HUES48 (cell line): ENCODE results near the gene ZFYVE21.

Experiments
- H3K27ac ChIP-seq: one replicate; pipeline ENCODE4 v1.7.0; 2013; ENCODE audit warnings: low read depth, low read length, inconsistent platforms
- H3K27me3 ChIP-seq: 2 replicates; pipeline ENCODE4 v1.6.1; 2013; ENCODE audit warnings: mild to moderate bottlenecking, low read length; ENCODE audit not compliant: control insufficient read depth, insufficient read depth
- H3K36me3 ChIP-seq: 2 replicates; pipeline ENCODE4 v1.6.1; 2013; ENCODE audit warnings: low read length; ENCODE audit not compliant: control insufficient read depth, insufficient read depth
- H3K4me1 ChIP-seq: 2 replicates; pipeline ENCODE4 v1.6.1; 2013; ENCODE audit warnings: mild to moderate bottlenecking, low read length; ENCODE audit not compliant: control insufficient read depth, insufficient read depth
- H3K4me3 ChIP-seq: 2 replicates; pipeline ENCODE4 v1.5.1; 2013; ENCODE audit warnings: mild to moderate bottlenecking, low read depth, low read length
- H3K9ac ChIP-seq: 2 replicates; pipeline ENCODE4 v1.6.1; 2013; ENCODE audit warnings: mild to moderate bottlenecking, low read depth, low read length, moderate library complexity
- H3K9me3 ChIP-seq: 2 replicates; pipeline ENCODE4 v1.6.1; 2013; ENCODE audit warnings: low read length; ENCODE audit not compliant: control insufficient read depth, insufficient read depth

Gene ZFYVE21

GRCh38 chr14:103782376-103782775, 66.8 kb downstream of the ZFYVE21 start:
- H3K9me3 ChIP-seq, result no peaks in the 10 kb centered on the region
- H3K4me1 ChIP-seq, result no peaks in the 10 kb centered on the region
- H3K9ac ChIP-seq, result no peak overlapping the region
- no peak overlapping the region for H3K4me3 ChIP-seq
- H3K27me3 ChIP-seq, result no peaks in the 10 kb centered on the region
- no peak overlapping the region for H3K27ac ChIP-seq
- no peaks in the 10 kb centered on the region for H3K36me3 ChIP-seq
